ENCODE measurements around the gene TNFSF13. TPM values are rescaled to one million over a fixed set of nuclear protein-coding genes. Genes with fewer than 3 reads are reported as not detected.

The TNFSF13 gene
- total and polyA plus RNA-seq, 2 of the 4 experiments (the other 2 are of a cell fraction) = 1.3 TPM; not detected in 1

DNA sequence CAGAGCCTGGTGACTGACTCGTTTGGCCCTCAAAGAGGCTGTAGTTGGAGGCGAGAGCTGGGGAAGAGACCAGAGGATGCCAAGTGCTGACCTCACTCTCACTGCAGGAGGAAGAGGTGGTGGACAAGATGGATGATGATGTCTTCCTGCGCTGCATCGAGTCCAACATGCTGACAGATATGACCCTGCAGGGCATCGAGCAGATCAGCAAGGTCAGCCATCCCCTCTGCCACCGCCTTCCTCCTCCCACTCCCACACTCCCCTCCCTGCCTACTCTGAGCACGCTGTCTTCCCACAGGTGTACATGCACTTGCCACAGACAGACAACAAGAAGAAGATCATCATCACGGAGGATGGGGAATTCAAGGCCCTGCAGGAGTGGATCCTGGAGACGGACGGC, 47.4 kb upstream of the TNFSF13 start:
- Histone ChIP-seq H3K9ac (ENCODE audit: low read depth, low read length) (no peak overlapping the region), H2AK9ac (replicated peaks; ENCODE audit: low read depth, low read length, poor library complexity) (peak overlapping the region; percentile 69), H2BK120ac (ENCODE audit: low read depth, low read length) (no peak overlapping the region), H2BK20ac (ENCODE audit: low read depth, low read length) (no peak overlapping the region), H4K5ac (ENCODE audit: low read depth, low read length) (no peak overlapping the region), H3K27me3 (ENCODE audit: control insufficient read depth, insufficient read depth, low read length) (no peaks in the 10 kb centered on the region), H3K18ac (ENCODE audit: low read depth, low read length) (no peak overlapping the region), H4K20me1 (ENCODE audit: insufficient read depth, low read length) (peaks cover 3% of the 10 kb centered on the region; the same call in 1 of the 2 replicates), H3K14ac (replicated peaks; ENCODE audit: low read depth, low read length) (no peak overlapping the region), H3K4ac (ENCODE audit: low read depth, low read length) (no peak overlapping the region), H2AFZ (replicated peaks; ENCODE audit: low read length, poor library complexity) (no peak overlapping the region), H3K36me3 (ENCODE audit: control insufficient read depth, insufficient read depth, low read length) (peaks cover 74% of the 10 kb centered on the region), H3K9me3 (ENCODE audit: control insufficient read depth, insufficient read depth, low read length) (no peaks in the 10 kb centered on the region), H4K8ac (ENCODE audit: low read depth in 2 of 2, low read length in 2 of 2) (no peak overlapping the region), H2AK5ac (ENCODE audit: low read depth, low read length) (no peak overlapping the region), H4K91ac (ENCODE audit: insufficient read depth, low read depth, low read length) (no peak overlapping the region), H3K4me2 (ENCODE audit: low read depth, low read length) (no peak overlapping the region), H3K9me1 (ENCODE audit: insufficient read depth, low read length) (no peaks in the 10 kb centered on the region; the same call in 1 of the 2 replicates), H3K56ac (ENCODE audit: extremely low read depth, insufficient read depth, low read length) (no peak overlapping the region), H3K4me1 (ENCODE audit: control insufficient read depth, insufficient read depth, low read length) (0 out of 2 replicates have a peak, but pooled peaks cover 1% of the 10 kb centered on the region), H3K4me3 (ENCODE audit: insufficient read depth, low read depth, low read length) (no peak overlapping the region), H3K23ac (ENCODE audit: low read depth, low read length) (no peak overlapping the region), H2BK5ac (ENCODE audit: low read depth, low read length, poor library complexity, severe bottlenecking) (no peak overlapping the region), H3K27ac (ENCODE audit: insufficient read depth, low read length) (no peak overlapping the region), H3K79me1 (ENCODE audit: low read depth in 1 of 2, low read length in 2 of 2) (peaks cover 3 to 11% of the 10 kb centered on the region in 2 experiments; a peak in 1 of 4 replicates), H2BK15ac (ENCODE audit: low read depth, low read length) (no peak overlapping the region)
- CTCF ChIA-PET = interaction anchor here (1.1 kb wide), 1 partner anchor 49 kb away, joined by 3 read pairs; no protein-coding TSS in a partner anchor
- in situ Hi-C loops (cut with MboI; ENCODE audit: low sequenced_read_pairs) (loop anchor here (5.0 kb wide), 1 partner anchor 41 kb away; no protein-coding TSS in a partner anchor), dilution Hi-C loops (cut with HindIII; ENCODE audit: low sequenced_read_pairs, unreplicated experiment) (no loop called here), intact Hi-C loops (cut with micrococcal nuclease) (no loop called here)
- POLR2A ChIA-PET (ENCODE audit: unreplicated experiment) = no interaction called here
- BruUV-seq (replicated peaks) = no TSS peak
- no peak for TF ChIP-seq BHLHE40 (IDR thresholded peaks at IDR 0.05; ENCODE audit: low read depth, low read length)
- 100% methylated on average over 2 of the region's 10 CpGs; no CpG with 5 or more reads in 1 of the 2 experiments for WGBS, 2 experiments (ENCODE audit: extremely low coverage in 2 of 2, insufficient read length in 1 of 2)
- no peak for ATAC-seq (ENCODE audit: low read depth)
- DNase-seq = peak; percentile 21

All from IMR-90 (cell line).